GM13977 (cell line): ENCODE results near the gene AGO4.

Source experiments
- DNase-seq: peaks from one replicate; pipeline ENCODE4 v3.0.0; 2012; ENCODE audit warnings: low spot score
- CTCF ChIP-seq: IDR thresholded peaks from 2 replicates; pipeline ENCODE4 v1.5.1; 2012; ENCODE audit warnings: mild to moderate bottlenecking, control low read depth; ENCODE audit not compliant: insufficient read depth; ENCODE audit errors: extremely low read depth, missing control alignments
- in situ Hi-C: fragments of 300-500 bp; cut with MboI; formaldehyde crosslinking; loops from one replicate; pipeline ENCODE4 v1.12.0; 2022; ENCODE audit warnings: low sequenced_read_pairs, low pct_unique_long_range_greater_than_20kb, mixed read lengths, inconsistent platforms; ENCODE audit not compliant: unreplicated experiment

AGO4 gene

GRCh38 chr1:35807614-35808449 lies at the start of gene AGO4:
Gene AGO4, plus strand, starts transcription at chr1:35808016. Its CDS starts 401 bp downstream, at chr1:35808417.
- peak; percentile 1 for TF ChIP-seq CTCF
- DNase-seq: peak; percentile 66
- in situ Hi-C loops: no loop called here

DNA sequence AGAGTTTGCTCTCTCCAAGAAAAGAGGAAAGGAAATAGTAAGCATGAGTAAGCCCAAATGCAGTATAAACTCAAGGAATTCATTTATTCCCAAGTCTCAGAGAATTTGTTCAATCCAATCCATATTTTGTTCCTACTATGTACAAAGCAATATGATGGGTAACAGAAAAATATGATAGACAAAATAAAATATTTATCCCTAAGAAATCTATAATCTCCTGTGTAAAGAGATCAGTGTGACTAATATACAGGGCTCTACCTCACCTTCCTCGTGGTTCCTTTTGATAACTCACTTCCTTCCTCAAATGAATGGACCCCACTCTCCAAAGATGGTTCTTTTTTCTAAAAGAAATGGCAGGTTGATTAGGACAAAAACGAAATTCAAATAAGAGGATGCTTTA lies 45.7 kb upstream of the AGO4 start:
- in situ Hi-C loops: no loop called here
- DNase-seq: no peak
- no peak for TF ChIP-seq CTCF

DNA sequence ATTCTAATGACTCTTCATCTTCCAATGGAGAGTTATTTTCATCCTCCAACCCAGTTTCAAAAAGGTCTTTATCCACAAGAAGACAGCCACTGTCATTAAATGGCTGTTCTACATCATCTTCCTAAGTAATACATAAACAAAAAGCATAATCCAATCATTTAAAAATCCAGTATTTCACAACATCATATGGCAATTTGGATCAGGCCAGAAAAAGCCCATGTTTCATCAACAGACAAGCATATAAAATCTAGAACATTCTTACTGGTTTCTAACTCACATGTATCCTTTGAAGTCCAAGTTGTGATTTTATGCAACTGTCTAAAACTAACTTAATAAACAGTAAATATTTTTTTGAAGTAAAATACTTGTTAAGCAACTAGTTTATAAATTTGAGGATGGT lies 44.6 kb upstream of the AGO4 start:
- in situ Hi-C loops: no loop called here

GRCh38 chr1:35764283-35764682 lies 43.5 kb upstream of the AGO4 start:
- DNase-seq: no peak
- in situ Hi-C loops: no loop called here
- no peak for TF ChIP-seq CTCF

More for the DNA sequence above, 44.6 kb upstream of the AGO4 start:
- DNase-seq: no peak
- no peak for TF ChIP-seq CTCF

- TF ChIP-seq CTCF: no peak
- DNase-seq: no peak
- in situ Hi-C loops: no loop called here
Observed at GRCh38 chr1:35768350-35769187, 39.2 kb upstream of the AGO4 start.

DNA sequence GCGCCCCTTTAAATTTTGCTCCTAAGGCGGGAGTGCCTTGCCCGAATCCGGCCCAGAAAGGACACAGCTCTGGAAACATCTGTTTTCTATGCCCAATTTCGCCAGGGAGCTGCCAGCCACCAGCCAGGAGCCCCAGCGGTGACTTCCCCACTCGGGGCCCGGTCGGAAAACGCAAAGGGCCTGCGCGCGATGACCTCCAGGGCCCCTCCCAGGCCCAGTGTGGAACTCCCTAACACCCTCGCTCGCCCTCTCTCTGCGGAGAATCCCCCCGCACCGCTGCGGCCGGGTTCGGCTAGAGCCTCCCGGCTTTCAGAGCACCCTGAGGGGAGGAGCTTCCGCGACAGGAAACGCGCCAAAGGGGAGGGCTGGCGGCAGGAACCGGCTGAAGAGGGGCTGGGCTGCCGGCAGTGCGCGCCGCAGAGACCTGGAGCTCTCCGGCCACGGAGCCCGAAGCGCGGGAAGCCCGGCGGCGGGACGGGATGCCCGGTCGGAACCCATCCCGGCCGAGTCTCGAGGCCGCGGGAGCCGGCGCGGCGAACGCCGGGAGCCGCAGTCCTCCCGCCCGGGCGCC lies 38.5 kb upstream of the AGO4 start:
- DNase-seq: peak; percentile 95
- no peak for TF ChIP-seq CTCF
- in situ Hi-C loops: no loop called here
